ENCODE results near the gene DRD2.

DRD2 gene

GRCh38 chr11:113400631-113401230 is 74.5 kb downstream of the DRD2 start:
- DNase-seq (ENCODE audit: low read depth in 2 of 2), result no peak

DNA sequence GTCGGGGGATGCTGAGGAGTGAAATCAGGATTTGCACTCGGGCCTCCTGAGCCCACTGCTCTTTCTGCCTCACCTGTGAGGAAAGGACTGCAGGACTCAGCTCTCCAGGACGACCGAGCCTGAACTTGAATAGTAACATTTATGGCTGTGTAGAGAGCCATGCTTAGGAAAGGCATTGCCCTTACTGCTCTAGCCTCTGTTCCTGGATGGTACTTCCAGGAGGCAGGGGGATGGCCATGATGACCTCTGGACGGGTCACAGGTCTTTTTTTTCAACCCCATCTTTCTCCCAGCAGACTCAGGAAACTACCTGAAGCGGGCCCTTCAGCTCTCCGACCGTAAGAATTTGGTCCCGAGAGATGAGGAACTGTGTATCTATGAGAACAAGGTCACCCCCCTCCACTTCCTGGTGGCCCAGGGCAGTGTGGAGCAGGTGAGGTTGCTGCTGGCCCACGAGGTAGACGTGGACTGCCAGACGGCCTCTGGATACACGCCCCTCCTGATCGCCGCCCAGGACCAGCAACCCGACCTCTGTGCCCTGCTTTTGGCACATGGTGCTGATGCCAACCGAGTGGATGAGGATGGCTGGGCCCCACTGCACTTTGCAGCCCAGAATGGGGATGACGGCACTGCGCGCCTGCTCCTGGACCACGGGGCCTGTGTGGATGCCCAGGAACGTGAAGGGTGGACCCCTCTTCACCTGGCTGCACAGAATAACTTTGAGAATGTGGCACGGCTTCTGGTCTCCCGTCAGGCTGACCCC is 76.3 kb downstream of the DRD2 start:
- no peak for DNase-seq (ENCODE audit: low read depth in 2 of 2)

DNA sequence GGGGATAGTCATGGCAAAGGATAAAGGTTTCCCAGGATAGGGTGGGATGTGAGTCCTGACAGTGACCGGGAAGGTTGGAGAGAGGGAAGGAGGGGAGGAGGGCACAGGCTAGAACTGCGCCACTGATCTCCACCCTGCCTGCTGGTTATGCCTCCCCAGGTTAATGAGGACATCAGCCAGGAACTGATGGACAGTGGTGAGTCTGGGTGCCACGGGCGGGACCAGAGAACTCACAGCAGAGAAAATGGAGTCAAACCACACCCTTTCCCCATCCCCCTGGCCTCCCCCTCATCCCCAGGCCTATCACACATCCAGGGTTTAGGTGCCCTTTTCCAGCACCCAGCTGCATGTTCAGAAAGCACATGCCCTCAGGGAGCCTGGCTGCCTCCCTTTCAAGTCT is 77.4 kb downstream of the DRD2 start:
- DNase-seq (ENCODE audit: low read depth in 2 of 2), result no peak

GRCh38 chr11:113397212-113397611 is 78.0 kb downstream of the DRD2 start:
- DNase-seq (ENCODE audit: low read depth in 2 of 2), result no peak

- DNase-seq (ENCODE audit: low read depth in 2 of 2), result no peak
Measured at GRCh38 chr11:113396690-113397089, 78.5 kb downstream of the DRD2 start.

DNA sequence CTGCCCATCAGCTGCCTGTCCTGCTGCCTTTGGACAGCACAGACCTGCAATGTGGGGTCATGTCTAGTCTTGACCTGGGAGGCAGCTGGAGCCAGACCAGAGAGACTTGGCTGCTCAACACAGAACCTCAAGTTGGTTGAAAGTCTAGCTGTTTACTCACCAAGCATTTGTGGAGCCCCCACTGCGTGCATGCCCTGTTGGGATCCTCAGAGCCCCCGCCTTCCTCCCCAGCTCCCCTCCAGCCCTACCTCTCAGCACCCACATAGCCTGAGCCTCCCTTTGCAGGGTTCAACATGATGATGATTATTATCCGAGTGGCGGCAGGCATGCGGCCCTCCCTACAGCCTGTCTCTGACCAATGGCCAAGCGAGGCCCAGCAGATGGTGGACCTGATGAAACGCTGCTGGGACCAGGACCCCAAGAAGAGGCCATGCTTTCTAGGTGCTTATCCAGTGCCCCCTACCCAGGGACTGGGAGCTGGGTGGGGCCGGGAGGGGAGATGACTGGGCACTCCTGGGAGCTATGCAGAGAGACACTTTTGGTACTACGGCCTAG is 79.3 kb downstream of the DRD2 start:
- DNase-seq (ENCODE audit: low read depth in 2 of 2), result no peak

GRCh38 chr11:113394919-113395318 is 80.3 kb downstream of the DRD2 start:
- DNase-seq (ENCODE audit: low read depth in 2 of 2), result no peak

GRCh38 chr11:113393501-113393985 is 81.7 kb downstream of the DRD2 start:
- no peak for DNase-seq (ENCODE audit: low read depth in 2 of 2)

DNA sequence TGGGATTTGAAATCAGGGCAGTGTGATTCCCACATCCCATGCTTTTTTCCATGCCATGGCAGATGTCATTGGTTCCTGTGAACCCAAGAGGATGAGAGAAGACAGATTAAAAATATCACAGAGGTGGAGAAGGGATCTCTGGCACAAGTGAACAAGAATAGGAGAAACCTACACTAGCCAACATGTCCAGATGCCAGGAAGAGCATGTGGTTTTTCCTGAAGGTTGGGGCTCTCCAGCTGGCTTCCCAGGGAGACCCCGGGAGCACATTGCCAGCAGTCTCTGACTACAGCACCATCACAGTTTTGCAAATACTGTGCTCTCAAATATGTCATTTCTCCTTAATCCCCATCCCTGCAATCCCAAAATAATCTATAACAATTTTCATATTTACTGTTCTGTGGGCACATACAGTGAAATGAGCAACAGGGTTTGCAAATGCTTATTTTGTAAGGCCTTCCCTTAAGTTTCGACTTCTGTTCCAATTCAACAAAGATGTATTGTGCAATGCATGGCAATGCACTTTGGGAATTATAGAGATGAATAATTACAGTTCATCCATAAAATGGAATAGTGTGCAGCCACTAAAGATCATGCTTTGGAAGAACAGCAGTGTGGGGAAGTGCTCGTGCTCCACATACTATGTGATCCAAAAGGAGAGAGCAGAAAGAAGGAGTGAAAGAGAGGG is 82.8 kb downstream of the DRD2 start:
- DNase-seq (ENCODE audit: low read depth in 2 of 2), result no peak

- DNase-seq (ENCODE audit: low read depth in 2 of 2), result no peak
Measured at GRCh38 chr11:113389272-113389671, 85.9 kb downstream of the DRD2 start.

GRCh38 chr11:113387605-113388211 is 87.5 kb downstream of the DRD2 start, which contains the start of gene ANKK1:
Gene ANKK1, plus strand, starts transcription at chr11:113387779. Its CDS starts 106 bp downstream, at chr11:113387885.
- no peak for DNase-seq (ENCODE audit: low read depth in 2 of 2)

- DNase-seq (ENCODE audit: low read depth in 2 of 2), result no peak
Measured at GRCh38 chr11:113386866-113387265, 88.3 kb downstream of the DRD2 start.

- no peak for DNase-seq (ENCODE audit: low read depth in 2 of 2)
Measured at GRCh38 chr11:113385749-113386148, 89.4 kb downstream of the DRD2 start.

DNA sequence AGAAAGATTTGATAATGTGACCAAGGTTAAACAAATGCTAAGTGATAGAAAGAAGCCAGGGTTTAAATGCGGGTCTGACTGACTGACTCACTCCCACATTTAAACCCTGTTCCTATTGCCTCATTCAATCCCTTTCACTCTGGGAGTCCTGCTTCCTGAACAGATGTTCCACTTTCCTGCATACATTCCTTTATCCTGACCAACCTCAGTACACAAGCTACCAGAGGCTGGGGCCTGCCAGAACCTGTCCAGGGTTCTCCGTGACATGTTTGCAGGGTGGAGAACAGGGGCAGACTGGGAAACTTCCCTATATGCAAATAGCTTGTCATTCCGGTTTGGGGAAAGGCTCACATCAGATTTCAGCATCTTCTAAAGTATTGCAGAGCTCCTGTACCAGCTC is 90.6 kb downstream of the DRD2 start:
- DNase-seq (ENCODE audit: low read depth in 2 of 2), result no peak

- no peak for DNase-seq (ENCODE audit: low read depth in 2 of 2)
Measured at GRCh38 chr11:113382121-113382520, 93.1 kb downstream of the DRD2 start.

GRCh38 chr11:113378692-113379091 is 96.5 kb downstream of the DRD2 start:
- DNase-seq (ENCODE audit: low read depth in 2 of 2), result no peak

- DNase-seq (ENCODE audit: low read depth in 2 of 2), result no peak
Measured at GRCh38 chr11:113377681-113378412, 97.4 kb downstream of the DRD2 start.

DNA sequence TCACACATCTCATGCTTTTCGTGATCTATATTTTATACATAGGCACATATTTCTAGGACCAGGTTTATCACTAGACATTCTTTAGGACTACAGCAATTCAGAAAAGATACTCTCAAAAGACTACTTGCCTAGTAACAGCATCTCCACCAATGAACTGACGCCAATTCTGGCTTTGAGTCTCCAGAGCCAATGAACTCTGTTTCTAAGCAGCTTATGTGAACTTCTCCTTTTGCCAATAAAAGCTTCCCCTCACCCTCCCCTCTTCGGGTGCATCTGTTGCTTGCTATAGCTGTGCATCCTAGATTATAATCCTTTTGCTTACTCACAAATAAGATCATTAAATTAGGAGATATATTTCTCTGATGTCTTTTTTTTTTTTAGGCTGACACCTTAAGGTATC is 99.0 kb downstream of the DRD2 start:
- no peak for DNase-seq (ENCODE audit: low read depth in 2 of 2)

DNA sequence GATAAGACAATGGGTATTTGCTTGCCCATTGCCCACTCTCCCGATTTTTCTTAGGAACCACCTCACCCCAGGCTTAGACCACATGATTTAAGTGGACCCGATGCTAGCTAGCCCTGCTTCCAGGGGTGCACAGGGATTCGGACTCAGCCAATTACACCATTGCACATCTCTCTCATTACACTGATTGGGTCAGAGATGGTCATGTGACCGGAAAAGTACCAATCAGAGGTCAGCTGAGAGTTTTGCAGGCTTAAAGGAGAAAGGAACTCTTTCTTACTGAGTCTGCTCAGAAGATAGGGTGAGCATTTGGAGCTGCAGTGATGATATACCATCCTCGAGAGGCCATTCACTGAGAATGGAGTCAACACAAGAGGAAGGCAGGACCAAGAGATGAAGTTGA is 99.8 kb downstream of the DRD2 start:
- DNase-seq (ENCODE audit: low read depth in 2 of 2), result no peak

- no peak for DNase-seq (ENCODE audit: low read depth in 2 of 2)
Measured at GRCh38 chr11:113373981-113374560, 101.1 kb downstream of the DRD2 start.

- DNase-seq (ENCODE audit: low read depth in 2 of 2), result no peak
Measured at GRCh38 chr11:113373306-113373705, 101.9 kb downstream of the DRD2 start.
